Neural progenitor cell (in vitro differentiated cells): ENCODE results near the gene SSBP4. TPM values are rescaled to one million over a fixed set of nuclear protein-coding genes. Genes with fewer than 3 reads are reported as not detected.

ENCODE experiments used
- DNase-seq: peaks from one replicate; pipeline ENCODE4 v3.0.0-alpha.2; 2016; ENCODE audit warnings: low spot score
- H2AFZ ChIP-seq: fragments of 200-600 bp; sonication (generic); replicated peaks from 2 replicates; pipeline ENCODE4 v1.6.1; 2016; ENCODE audit warnings: antibody characterized with exemption
- H3F3A ChIP-seq: fragments of 200-600 bp; sonication (generic); 2 replicates; pipeline ENCODE4 v1.6.1; 2016; ENCODE audit warnings: antibody characterized with exemption, low read depth
- H3K27ac ChIP-seq: fragments of 200-600 bp; sonication (generic); 2 replicates; pipeline ENCODE4 v1.5.1; 2016; ENCODE audit warnings: mild to moderate bottlenecking
- H3K27me3 ChIP-seq: fragments of 200-600 bp; sonication (generic); 2 replicates; pipeline ENCODE4 v1.6.1; 2016; ENCODE audit warnings: mild to moderate bottlenecking, moderate library complexity
- H3K36me3 ChIP-seq: fragments of 200-600 bp; sonication (generic); 2 replicates; pipeline ENCODE4 v1.5.1; 2016
- H3K4me1 ChIP-seq: fragments of 200-600 bp; sonication (generic); 2 replicates; pipeline ENCODE4 v1.6.1; 2016; ENCODE audit warnings: mixed run types
- H3K4me2 ChIP-seq: fragments of 200-600 bp; sonication (generic); 2 replicates; pipeline ENCODE4 v1.6.1; 2016
- H3K4me3 ChIP-seq: fragments of 200-600 bp; sonication (generic); 2 replicates; pipeline ENCODE4 v1.5.1; 2016
- H3K79me2 ChIP-seq: fragments of 200-600 bp; sonication (generic); 2 replicates; pipeline ENCODE4 v1.6.1; 2016; ENCODE audit warnings: low read depth
- H3K9ac ChIP-seq: fragments of 200-600 bp; sonication (generic); 2 replicates; pipeline ENCODE4 v1.6.1; 2016
- H3K9me3 ChIP-seq: fragments of 200-600 bp; sonication (generic); 2 replicates; pipeline ENCODE4 v1.5.1; 2016; ENCODE audit warnings: low read depth
- H4K20me1 ChIP-seq: fragments of 200-600 bp; sonication (generic); 2 replicates; pipeline ENCODE4 v1.6.1; 2016; ENCODE audit warnings: low read depth
- H3K27ac Mint-ChIP-seq: 3 replicates; pipeline ENCODE4 v1.8.0; 2021; ENCODE audit warnings: mixed read lengths
- H3K27me3 Mint-ChIP-seq: 2 replicates; pipeline ENCODE4 v1.8.0; 2022; ENCODE audit warnings: low read depth, mild to moderate bottlenecking, inconsistent platforms, moderate library complexity, mixed read lengths; ENCODE audit not compliant: insufficient read depth
- H3K36me3 Mint-ChIP-seq: 3 replicates; pipeline ENCODE4 v1.8.0; 2021; ENCODE audit warnings: mixed read lengths
- H3K4me1 Mint-ChIP-seq: 3 replicates; pipeline ENCODE4 v1.8.0; 2021; ENCODE audit warnings: mixed read lengths
- H3K4me3 Mint-ChIP-seq: 3 replicates; pipeline ENCODE4 v1.8.0; 2021; ENCODE audit warnings: mild to moderate bottlenecking, moderate library complexity, mixed read lengths
- H3K9me3 Mint-ChIP-seq: 3 replicates; pipeline ENCODE4 v1.8.0; 2020; ENCODE audit warnings: mixed read lengths
- EZH2 ChIP-seq: fragments of 200-600 bp; sonication (generic); IDR thresholded peaks from 2 replicates; pipeline ENCODE4 v1.6.1; 2017; ENCODE audit warnings: antibody characterized with exemption, mild to moderate bottlenecking, moderate library complexity
- EZH2phosphoT487 ChIP-seq: fragments of 200-600 bp; sonication (generic); IDR thresholded peaks from 2 replicates; pipeline ENCODE4 v1.6.1; 2017; ENCODE audit warnings: antibody characterized with exemption
- total RNA-seq: library from RNA; depleted of rRNA; stranded (reverse); fragments of >200 nt; gene quantifications from 2 replicates; pipeline ENCODE4 v1.2.3, GENCODE V29; 2015; ENCODE audit warnings: low replicate concordance
- TF ChIP-seq, protein P1 (sequence below): fragments of 200-600 bp; sonication (generic); IDR thresholded peaks from 2 replicates; pipeline ENCODE4 v1.5.1; 2017; ENCODE audit warnings: antibody characterized with exemption, mild to moderate bottlenecking

The SSBP4 gene
- total RNA-seq, 1 donor from 2014 or later, result 21.1 TPM

DNA sequence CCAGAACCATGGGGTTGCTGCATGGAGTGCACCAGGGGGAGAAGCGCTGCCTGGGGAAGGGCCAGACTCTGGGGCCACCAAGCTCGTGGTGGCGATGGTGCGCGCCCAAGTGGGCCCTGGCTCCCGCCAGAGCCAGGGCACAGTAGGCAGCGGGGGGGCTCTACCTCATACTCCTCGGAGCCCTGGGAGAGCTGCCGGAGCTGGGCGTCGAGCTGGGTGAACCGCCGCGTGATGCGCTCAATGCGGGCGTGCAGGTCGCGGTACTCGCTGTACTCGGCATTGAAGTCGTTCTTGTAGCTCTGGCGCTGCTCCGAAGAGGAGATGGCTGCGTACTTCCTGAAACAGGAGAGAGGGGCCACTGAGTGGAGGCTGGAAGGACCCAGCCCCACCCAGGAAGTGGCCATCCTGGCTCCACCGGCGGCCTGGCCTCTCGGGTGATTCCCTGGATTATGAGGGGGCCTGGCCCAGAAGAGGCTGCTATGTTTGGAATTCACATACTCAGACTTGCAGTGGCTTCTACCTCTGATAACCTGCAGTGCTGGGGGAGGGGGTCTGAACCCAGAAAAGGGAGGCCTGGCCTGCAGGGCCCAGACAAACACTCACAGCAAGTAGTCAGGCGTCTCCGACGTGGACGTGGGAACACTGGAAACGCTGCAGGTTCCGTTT is 27.1 kb downstream of the SSBP4 start:
- Histone ChIP-seq H3K27me3 (no peaks in the 10 kb centered on the region), H3K36me3 (no peaks in the 10 kb centered on the region), H2AFZ (no peak overlapping the region), H3K4me3 (no peak overlapping the region), H4K20me1 (peaks cover 6% of the 10 kb centered on the region), H3F3A (no peaks in the 10 kb centered on the region), H3K79me2 (no peaks in the 10 kb centered on the region), H3K4me2 (no peak overlapping the region), H3K9me3 (no peaks in the 10 kb centered on the region), H3K27ac (no peak overlapping the region), H3K4me1 (no peaks in the 10 kb centered on the region), H3K9ac (no peak overlapping the region)
- Mint-ChIP-seq H3K27ac (peak overlapping the region; percentile 50), H3K36me3 (peaks cover 13% of the 10 kb centered on the region), H3K27me3 (peaks cover 6% of the 10 kb centered on the region), H3K4me3 (no peak overlapping the region), H3K9me3 (peaks cover 2% of the 10 kb centered on the region), H3K4me1 (peaks cover 22% of the 10 kb centered on the region)
- TF ChIP-seq EZH2, result no peak
- no peak for TF ChIP-seq EZH2phosphoT487
- TF ChIP-seq, protein P1, sequence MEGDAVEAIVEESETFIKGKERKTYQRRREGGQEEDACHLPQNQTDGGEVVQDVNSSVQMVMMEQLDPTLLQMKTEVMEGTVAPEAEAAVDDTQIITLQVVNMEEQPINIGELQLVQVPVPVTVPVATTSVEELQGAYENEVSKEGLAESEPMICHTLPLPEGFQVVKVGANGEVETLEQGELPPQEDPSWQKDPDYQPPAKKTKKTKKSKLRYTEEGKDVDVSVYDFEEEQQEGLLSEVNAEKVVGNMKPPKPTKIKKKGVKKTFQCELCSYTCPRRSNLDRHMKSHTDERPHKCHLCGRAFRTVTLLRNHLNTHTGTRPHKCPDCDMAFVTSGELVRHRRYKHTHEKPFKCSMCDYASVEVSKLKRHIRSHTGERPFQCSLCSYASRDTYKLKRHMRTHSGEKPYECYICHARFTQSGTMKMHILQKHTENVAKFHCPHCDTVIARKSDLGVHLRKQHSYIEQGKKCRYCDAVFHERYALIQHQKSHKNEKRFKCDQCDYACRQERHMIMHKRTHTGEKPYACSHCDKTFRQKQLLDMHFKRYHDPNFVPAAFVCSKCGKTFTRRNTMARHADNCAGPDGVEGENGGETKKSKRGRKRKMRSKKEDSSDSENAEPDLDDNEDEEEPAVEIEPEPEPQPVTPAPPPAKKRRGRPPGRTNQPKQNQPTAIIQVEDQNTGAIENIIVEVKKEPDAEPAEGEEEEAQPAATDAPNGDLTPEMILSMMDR, result no peak
- DNase-seq, result no peak

DNA sequence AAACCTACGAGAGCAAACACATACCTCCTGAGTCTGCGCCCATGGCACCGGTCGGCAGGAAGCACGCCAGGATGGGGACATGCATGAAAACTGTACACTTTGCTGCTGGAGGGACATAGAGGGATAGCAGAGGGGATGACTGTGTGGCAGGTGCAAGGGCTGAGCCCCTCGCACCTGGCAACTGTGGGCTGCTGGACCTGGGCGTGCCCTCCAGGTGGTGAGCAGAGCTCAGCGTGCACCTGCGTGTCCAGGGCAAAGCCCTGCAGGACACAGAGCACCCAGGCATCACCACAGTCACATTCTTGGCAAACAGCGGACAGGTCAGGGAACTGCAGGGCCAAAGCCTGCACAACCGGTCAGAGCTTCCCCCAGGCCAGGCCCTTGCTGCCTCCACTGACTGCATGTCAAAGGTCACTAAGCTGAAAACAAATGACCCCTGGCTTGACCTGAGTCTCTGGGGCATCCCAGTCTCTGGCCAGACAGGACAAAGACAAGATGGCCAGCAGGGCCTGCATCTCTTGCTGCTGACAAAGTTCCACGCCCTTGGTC is 27.7 kb downstream of the SSBP4 start:
- Mint-ChIP-seq H3K36me3 (peaks cover 13% of the 10 kb centered on the region), H3K9me3 (peaks cover 2% of the 10 kb centered on the region), H3K4me1 (peaks cover 21% of the 10 kb centered on the region), H3K27me3 (peaks cover 6% of the 10 kb centered on the region), H3K4me3 (no peak overlapping the region), H3K27ac (peak overlapping the region; percentile 50)
- no peak overlapping the region for H2AFZ ChIP-seq
- no peaks in the 10 kb centered on the region for H3K9me3 ChIP-seq
- H3K4me1 ChIP-seq, result no peaks in the 10 kb centered on the region
- no peaks in the 10 kb centered on the region for H3F3A ChIP-seq
- TF ChIP-seq EZH2phosphoT487 (no peak), EZH2 (no peak)
- TF ChIP-seq, protein P1, result no peak
- no peak overlapping the region for H3K4me2 ChIP-seq
- no peak overlapping the region for H3K9ac ChIP-seq
- DNase-seq, result no peak
- no peaks in the 10 kb centered on the region for H3K27me3 ChIP-seq
- H3K79me2 ChIP-seq, result no peaks in the 10 kb centered on the region
- H3K27ac ChIP-seq, result no peak overlapping the region
- no peaks in the 10 kb centered on the region for H3K36me3 ChIP-seq
- no peak overlapping the region for H3K4me3 ChIP-seq
- peaks cover 9% of the 10 kb centered on the region for H4K20me1 ChIP-seq

DNA sequence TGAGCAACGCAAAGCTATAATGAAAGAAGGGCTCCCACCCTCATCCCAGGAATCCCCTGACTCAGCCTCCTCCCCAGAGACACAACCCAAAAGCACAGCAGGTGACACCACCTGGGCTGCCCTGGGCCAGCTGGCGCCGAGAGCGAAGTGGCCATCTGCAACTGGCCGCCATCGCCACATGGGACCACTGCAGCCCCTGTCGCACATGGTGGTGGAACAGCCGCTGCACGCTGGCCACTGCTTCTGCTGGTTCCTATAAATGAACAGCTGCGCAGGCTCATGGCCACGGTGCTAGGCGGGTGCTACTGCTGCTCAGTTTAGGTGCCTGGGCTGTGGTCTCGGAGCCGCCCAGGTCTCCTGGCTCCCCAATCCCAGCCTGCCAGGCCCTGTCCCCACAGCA is 30.4 kb downstream of the SSBP4 start:
- Histone ChIP-seq H3K4me1 (no peaks in the 10 kb centered on the region), H3F3A (no peaks in the 10 kb centered on the region), H2AFZ (no peak overlapping the region), H3K9me3 (no peaks in the 10 kb centered on the region), H3K4me2 (no peak overlapping the region), H3K27ac (no peak overlapping the region), H3K79me2 (no peaks in the 10 kb centered on the region), H4K20me1 (peaks cover 9% of the 10 kb centered on the region), H3K36me3 (no peaks in the 10 kb centered on the region), H3K4me3 (no peak overlapping the region), H3K27me3 (no peaks in the 10 kb centered on the region), H3K9ac (no peak overlapping the region)
- Mint-ChIP-seq H3K27ac (no peak overlapping the region), H3K4me1 (peaks cover 21% of the 10 kb centered on the region), H3K36me3 (peaks cover 6% of the 10 kb centered on the region), H3K4me3 (no peak overlapping the region), H3K27me3 (peaks cover 2% of the 10 kb centered on the region), H3K9me3 (no peaks in the 10 kb centered on the region)
- DNase-seq, result no peak
- TF ChIP-seq EZH2phosphoT487 (no peak), EZH2 (no peak)
- TF ChIP-seq, protein P1, result no peak
